A673 (cell line): ENCODE results near the gene PLXNA1.

Experiments used
- EZH2 ChIP-seq: fragments of 200-600 bp; sonication (generic); IDR thresholded peaks from 2 replicates; pipeline ENCODE4 v1.6.1; 2017; ENCODE audit warnings: borderline replicate concordance, low read depth, mild to moderate bottlenecking, mixed read lengths, antibody characterized with exemption, low read length; ENCODE audit not compliant: poor library complexity, severe bottlenecking
- TF ChIP-seq, protein P1 (sequence below): fragments of 300-800, 200-600 bp; sonication (generic); conservative IDR thresholded peaks from 2 replicates; pipeline ENCODE4 v1.5.1; 2017; ENCODE audit warnings: low read depth, mild to moderate bottlenecking, antibody characterized with exemption, low read length, moderate library complexity, mixed read lengths

DNA sequence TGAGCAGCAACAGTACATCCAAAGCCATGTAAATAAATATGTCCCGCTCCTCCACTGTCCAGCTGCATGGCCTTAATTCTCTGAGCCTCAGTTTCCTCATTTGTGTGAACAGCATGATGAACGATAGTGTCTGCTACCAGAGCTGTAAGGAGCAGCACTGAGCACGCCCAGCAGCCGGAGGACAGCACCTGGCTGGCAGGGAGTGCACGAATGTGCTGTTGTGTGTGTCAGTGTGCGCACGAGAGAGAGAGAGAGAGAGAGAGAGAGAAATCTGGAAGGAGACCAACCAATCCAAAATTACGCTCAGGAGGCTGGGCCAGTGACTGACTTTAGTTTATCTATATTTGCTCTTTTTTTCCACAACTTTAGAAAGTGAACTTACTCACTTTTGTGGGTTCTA, 26.6 kb upstream of the PLXNA1 start:
- TF ChIP-seq, protein P1, sequence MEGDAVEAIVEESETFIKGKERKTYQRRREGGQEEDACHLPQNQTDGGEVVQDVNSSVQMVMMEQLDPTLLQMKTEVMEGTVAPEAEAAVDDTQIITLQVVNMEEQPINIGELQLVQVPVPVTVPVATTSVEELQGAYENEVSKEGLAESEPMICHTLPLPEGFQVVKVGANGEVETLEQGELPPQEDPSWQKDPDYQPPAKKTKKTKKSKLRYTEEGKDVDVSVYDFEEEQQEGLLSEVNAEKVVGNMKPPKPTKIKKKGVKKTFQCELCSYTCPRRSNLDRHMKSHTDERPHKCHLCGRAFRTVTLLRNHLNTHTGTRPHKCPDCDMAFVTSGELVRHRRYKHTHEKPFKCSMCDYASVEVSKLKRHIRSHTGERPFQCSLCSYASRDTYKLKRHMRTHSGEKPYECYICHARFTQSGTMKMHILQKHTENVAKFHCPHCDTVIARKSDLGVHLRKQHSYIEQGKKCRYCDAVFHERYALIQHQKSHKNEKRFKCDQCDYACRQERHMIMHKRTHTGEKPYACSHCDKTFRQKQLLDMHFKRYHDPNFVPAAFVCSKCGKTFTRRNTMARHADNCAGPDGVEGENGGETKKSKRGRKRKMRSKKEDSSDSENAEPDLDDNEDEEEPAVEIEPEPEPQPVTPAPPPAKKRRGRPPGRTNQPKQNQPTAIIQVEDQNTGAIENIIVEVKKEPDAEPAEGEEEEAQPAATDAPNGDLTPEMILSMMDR: no peak
- no peak for TF ChIP-seq EZH2
